Fibroblast of lung (primary cell): ENCODE results near the gene CCDC149. TPM values are rescaled to one million over a fixed set of nuclear protein-coding genes. Genes with fewer than 3 reads are reported as not detected.

Experiments used
- DNase-seq, 2 donors: peaks; one replicate each; pipeline versions ENCODE4 v3.0.0 to v3.0.0-alpha.2; 2010; ENCODE audit warnings: low read depth in 2 of 2
- H2AFZ ChIP-seq: 2 replicates; pipeline ENCODE4 v1.5.1; 2012; ENCODE audit warnings: low read length, control low read depth, inconsistent platforms
- H3K27ac ChIP-seq: 2 replicates; pipeline ENCODE4 v1.5.1; 2011; ENCODE audit warnings: low read length, control low read depth; ENCODE audit not compliant: insufficient read depth
- H3K27me3 ChIP-seq: 2 replicates; pipeline ENCODE4 v1.5.1; 2011; ENCODE audit warnings: mild to moderate bottlenecking, low read length; ENCODE audit not compliant: control insufficient read depth, insufficient read depth
- H3K36me3 ChIP-seq: 2 replicates; pipeline ENCODE4 v1.5.1; 2011; ENCODE audit warnings: low read length; ENCODE audit not compliant: control insufficient read depth, insufficient read depth
- H3K4me1 ChIP-seq: 2 replicates; pipeline ENCODE4 v1.5.1; 2011; ENCODE audit warnings: low read length; ENCODE audit not compliant: control insufficient read depth, insufficient read depth; ENCODE audit errors: extremely low read depth
- H3K4me2 ChIP-seq: 2 replicates; pipeline ENCODE4 v1.5.1; 2011; ENCODE audit warnings: low read length, control low read depth; ENCODE audit not compliant: insufficient read depth; ENCODE audit errors: extremely low read depth
- H3K4me3 ChIP-seq, 4 experiments: fragments of 200-600 bp in 1 of 4; sonication (generic) in 1 of 4; replicated peaks in 1 of 4; 2 replicates each; pipeline ENCODE4 v1.5.1; 2011 to 2016; ENCODE audit warnings: low read length in 4 of 4, low read depth in 3 of 4, mild to moderate bottlenecking in 3 of 4, control low read depth in 2 of 4, inconsistent platforms in 1 of 4, mixed read lengths in 1 of 4; ENCODE audit not compliant: insufficient read depth in 1 of 4; ENCODE audit errors: control extremely low read depth in 1 of 4
- H3K79me2 ChIP-seq: 2 replicates; pipeline ENCODE4 v1.5.1; 2012; ENCODE audit warnings: mild to moderate bottlenecking, low read length, inconsistent platforms; ENCODE audit not compliant: control insufficient read depth, insufficient read depth
- H3K9ac ChIP-seq: 2 replicates; pipeline ENCODE4 v1.5.1; 2011; ENCODE audit warnings: mild to moderate bottlenecking, low read length, control low read depth; ENCODE audit not compliant: insufficient read depth
- H3K9me3 ChIP-seq: 2 replicates; pipeline ENCODE4 v1.5.1; 2012; ENCODE audit warnings: low read depth, low read length; ENCODE audit not compliant: control insufficient read depth, insufficient read depth
- H4K20me1 ChIP-seq: 2 replicates; pipeline ENCODE4 v1.5.1; 2011; ENCODE audit warnings: low read length; ENCODE audit not compliant: control insufficient read depth, insufficient read depth; ENCODE audit errors: extremely low read depth
- EZH2 ChIP-seq: IDR thresholded peaks from 2 replicates; pipeline ENCODE4 v1.5.1; 2012; ENCODE audit warnings: low read length, control low read depth, mild to moderate bottlenecking; ENCODE audit errors: missing control alignments
- polyA plus RNA-seq, 2 donors: library from polyadenylated mRNA; depleted of rRNA in 1 of 2; stranded (reverse) in 1 of 2; unstranded in 1 of 2; fragments of >200 nt; gene quantifications; 2 replicates each; pipeline ENCODE4 v1.2.1, GENCODE V29; 2011 to 2012; ENCODE audit warnings: missing spikeins in 1 of 2
- total RNA-seq: library from RNA; depleted of rRNA; stranded (reverse); fragments of >200 nt; gene quantifications from 2 replicates; pipeline ENCODE4 v1.2.1, GENCODE V29; 2014
- TF ChIP-seq, protein P1 (sequence below), 2 donors: IDR thresholded peaks in 1 of 2; conservative IDR thresholded peaks in 1 of 2; 1 replicate in 1 of 2; 2 replicates in 1 of 2; pipeline ENCODE4 v1.5.1; 2011 to 2012; ENCODE audit warnings: low read length in 2 of 2, control low read depth in 1 of 2, inconsistent platforms in 1 of 2, low read depth in 1 of 2, mild to moderate bottlenecking in 1 of 2

Gene CCDC149
- total and polyA plus RNA-seq, 2 donors (not counting 1 experiment from before 2014, with no cell fraction given), result 13.9 to 14.6 TPM

DNA sequence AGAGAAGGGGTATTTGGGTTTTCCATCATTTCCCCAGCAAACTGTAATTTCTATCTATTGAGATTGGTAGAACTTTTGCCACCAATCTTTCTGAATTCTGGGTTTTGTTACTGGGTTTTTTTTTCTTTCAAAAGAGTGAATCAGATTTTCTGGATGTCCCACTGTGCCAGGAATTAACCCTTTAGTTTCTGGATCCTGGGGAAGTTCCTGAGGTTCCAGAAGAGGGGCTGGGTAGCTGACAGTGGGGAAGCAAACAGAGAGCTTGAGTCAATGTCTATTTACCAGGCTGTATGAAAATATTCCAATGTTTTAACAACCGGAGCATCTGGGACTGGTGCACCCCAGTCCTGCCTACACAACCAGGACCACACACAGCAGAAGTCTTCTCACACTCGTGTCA, 143.3 kb downstream of the CCDC149 start:
- Histone ChIP-seq H3K4me2 (peak overlapping the region; percentile 36), H3K36me3 (no peaks in the 10 kb centered on the region), H3K27ac (peak overlapping the region; percentile 74), H3K79me2 (no peaks in the 10 kb centered on the region), H3K4me3 (no peak overlapping the region), H2AFZ (no peak overlapping the region), H3K4me1 (peaks cover 15% of the 10 kb centered on the region), H3K27me3 (no peaks in the 10 kb centered on the region), H3K9ac (no peak overlapping the region), H4K20me1 (no peaks in the 10 kb centered on the region), H3K9me3 (no peaks in the 10 kb centered on the region)
- TF ChIP-seq, protein P1, sequence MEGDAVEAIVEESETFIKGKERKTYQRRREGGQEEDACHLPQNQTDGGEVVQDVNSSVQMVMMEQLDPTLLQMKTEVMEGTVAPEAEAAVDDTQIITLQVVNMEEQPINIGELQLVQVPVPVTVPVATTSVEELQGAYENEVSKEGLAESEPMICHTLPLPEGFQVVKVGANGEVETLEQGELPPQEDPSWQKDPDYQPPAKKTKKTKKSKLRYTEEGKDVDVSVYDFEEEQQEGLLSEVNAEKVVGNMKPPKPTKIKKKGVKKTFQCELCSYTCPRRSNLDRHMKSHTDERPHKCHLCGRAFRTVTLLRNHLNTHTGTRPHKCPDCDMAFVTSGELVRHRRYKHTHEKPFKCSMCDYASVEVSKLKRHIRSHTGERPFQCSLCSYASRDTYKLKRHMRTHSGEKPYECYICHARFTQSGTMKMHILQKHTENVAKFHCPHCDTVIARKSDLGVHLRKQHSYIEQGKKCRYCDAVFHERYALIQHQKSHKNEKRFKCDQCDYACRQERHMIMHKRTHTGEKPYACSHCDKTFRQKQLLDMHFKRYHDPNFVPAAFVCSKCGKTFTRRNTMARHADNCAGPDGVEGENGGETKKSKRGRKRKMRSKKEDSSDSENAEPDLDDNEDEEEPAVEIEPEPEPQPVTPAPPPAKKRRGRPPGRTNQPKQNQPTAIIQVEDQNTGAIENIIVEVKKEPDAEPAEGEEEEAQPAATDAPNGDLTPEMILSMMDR (conservative IDR thresholded peaks at IDR 0.05 in 1 of 2, IDR thresholded peaks at IDR 0.05 in 1 of 2; ENCODE audit: low read depth in 1 of 2, low read length in 2 of 2), result no peak
- no peak for TF ChIP-seq EZH2
- DNase-seq, result no peak

DNA sequence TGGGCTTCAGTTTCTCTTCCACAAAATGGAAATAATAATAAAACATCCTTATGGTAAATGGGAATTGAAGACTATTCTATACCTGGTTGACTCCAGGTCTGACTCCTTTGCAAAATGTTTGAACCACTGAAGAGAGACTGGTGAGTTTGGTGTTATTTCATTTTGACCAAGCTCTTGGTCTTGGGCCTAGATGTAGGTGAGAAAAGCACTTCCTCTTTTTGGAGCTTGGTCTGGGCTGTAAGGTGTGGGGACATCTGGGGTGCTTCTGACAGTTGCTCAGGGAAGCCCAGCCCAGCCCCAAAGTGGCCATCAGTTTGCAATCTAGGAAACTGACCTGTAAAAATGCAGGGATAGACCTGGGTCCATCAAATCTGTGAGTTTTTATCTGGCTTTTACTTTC, 144.2 kb downstream of the CCDC149 start:
- TF ChIP-seq, protein P1 (conservative IDR thresholded peaks at IDR 0.05 in 1 of 2, IDR thresholded peaks at IDR 0.05 in 1 of 2; ENCODE audit: low read depth in 1 of 2, low read length in 2 of 2), result no peak
- TF ChIP-seq EZH2, result no peak
- H3K9ac ChIP-seq, result no peak overlapping the region
- no peak for DNase-seq
- H3K79me2 ChIP-seq, result no peaks in the 10 kb centered on the region
- H3K9me3 ChIP-seq, result no peaks in the 10 kb centered on the region
- H3K4me3 ChIP-seq, result no peak overlapping the region
- H2AFZ ChIP-seq, result no peak overlapping the region
- H3K36me3 ChIP-seq, result no peaks in the 10 kb centered on the region
- H3K27me3 ChIP-seq, result no peaks in the 10 kb centered on the region
- no peak overlapping the region for H3K27ac ChIP-seq
- no peak overlapping the region for H3K4me2 ChIP-seq
- peaks cover 19% of the 10 kb centered on the region for H3K4me1 ChIP-seq
- H4K20me1 ChIP-seq, result no peaks in the 10 kb centered on the region

DNA sequence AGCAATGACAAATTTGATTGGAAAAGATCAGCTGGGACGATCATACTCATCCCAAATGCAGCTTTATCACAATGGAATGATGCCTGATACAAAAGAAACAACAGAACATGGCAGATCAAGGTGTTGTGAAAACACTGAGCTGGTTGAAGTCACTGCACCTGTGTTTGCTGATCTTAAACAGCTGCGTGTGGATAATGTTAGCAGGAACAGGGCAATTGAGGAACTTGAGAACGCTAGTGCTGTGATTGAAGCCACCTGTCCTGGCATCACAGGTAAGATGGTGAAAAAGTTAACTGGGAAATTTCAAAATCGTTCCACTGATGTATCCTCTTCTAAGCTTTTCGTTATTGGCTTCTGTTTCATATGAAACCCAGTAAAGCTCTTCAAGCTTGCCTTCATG, 144.8 kb downstream of the CCDC149 start:
- no peak overlapping the region for H3K4me2 ChIP-seq
- TF ChIP-seq, protein P1 (conservative IDR thresholded peaks at IDR 0.05 in 1 of 2, IDR thresholded peaks at IDR 0.05 in 1 of 2; ENCODE audit: low read depth in 1 of 2, low read length in 2 of 2), result no peak
- no peak for TF ChIP-seq EZH2
- DNase-seq, result no peak
- H3K27me3 ChIP-seq, result no peaks in the 10 kb centered on the region
- H3K79me2 ChIP-seq, result no peaks in the 10 kb centered on the region
- H3K36me3 ChIP-seq, result no peaks in the 10 kb centered on the region
- no peak overlapping the region for H3K4me3 ChIP-seq
- no peaks in the 10 kb centered on the region for H4K20me1 ChIP-seq
- H3K27ac ChIP-seq, result no peak overlapping the region
- H3K9ac ChIP-seq, result no peak overlapping the region
- H3K9me3 ChIP-seq, result no peaks in the 10 kb centered on the region
- H2AFZ ChIP-seq, result no peak overlapping the region
- peaks cover 21% of the 10 kb centered on the region for H3K4me1 ChIP-seq
